HG03135 (cell line): ENCODE measurements around the gene PAK6.

ENCODE experiments used
- ATAC-seq: cut with Tn5 transposase; IDR thresholded peaks from one replicate; pipeline ENCODE4 v1.9.1; 2021; ENCODE audit warnings: mild to moderate bottlenecking, moderate library complexity; ENCODE audit not compliant: unreplicated experiment

Gene PAK6

GRCh38 chr15:40290918-40291574 is 52.2 kb downstream of the PAK6 start:
- no peak for ATAC-seq

DNA sequence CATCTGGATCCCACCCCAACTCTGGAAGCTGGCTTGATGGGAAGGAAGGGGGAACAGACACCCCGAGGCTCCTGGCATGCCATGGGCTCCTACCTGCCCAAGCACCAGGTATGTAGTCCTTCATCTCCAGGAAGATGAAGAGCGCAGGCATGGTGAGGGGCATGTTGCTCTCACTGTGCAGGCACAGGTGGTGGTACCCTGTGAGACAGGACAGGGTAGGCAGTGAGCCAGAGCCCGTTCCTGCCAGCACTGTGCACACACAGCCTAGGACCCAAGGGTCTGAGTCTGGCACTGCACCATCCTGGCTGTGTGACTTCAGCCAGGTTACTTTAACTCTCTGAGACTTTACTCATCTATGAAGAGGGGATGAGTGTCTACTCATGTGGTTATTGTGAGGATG is 53.4 kb downstream of the PAK6 start:
- ATAC-seq, result no peak

- no peak for ATAC-seq
Measured at GRCh38 chr15:40293006-40293405, 54.1 kb downstream of the PAK6 start.

DNA sequence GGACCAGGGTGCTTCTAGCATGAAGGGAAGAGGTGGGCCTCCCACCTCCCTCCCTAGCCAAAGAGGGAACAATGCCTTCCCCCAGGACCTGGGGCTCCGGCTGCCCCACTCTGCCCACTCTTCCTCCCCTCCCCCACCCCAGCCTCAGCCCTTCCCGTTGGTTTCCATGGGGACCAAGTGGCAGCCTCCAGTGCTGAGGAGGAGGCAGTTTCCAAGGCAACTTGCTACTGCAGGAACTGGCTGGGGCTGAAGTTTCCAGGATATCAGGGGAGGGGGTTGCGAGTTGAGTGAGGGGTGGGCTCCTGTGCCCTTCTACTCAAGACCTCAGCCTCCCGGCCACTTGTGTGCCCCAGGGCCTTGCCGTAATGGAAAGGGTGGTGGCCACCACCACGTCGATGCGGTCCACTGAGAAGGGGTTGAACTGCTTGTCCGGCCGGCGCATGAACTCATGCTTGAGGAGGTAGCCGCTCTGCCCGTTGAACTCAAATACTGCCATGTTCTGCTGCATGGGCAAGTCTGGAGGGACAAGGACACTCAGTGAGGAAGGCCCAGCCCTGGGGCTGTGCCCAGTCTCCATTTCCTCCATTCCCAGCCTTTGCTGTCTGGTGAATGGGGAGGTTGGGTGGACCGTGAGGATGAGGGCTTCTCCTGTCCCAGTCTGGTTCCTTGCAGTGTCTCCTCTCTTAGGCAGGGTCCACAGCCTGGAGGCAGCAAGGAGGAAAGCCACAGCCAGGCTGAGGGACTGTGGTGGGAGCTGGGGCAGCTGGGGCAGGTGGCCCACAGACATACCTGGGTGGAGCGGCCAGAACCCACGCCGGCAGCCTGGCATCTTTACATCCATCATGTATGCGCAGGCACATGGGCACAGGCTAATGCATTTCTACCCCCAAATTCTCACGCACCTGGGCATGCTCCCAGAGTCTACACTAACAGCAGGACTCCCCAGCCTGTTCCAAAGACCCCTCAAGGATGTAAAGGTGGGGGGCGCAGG is 55.3 kb downstream of the PAK6 start:
- ATAC-seq, result no peak

DNA sequence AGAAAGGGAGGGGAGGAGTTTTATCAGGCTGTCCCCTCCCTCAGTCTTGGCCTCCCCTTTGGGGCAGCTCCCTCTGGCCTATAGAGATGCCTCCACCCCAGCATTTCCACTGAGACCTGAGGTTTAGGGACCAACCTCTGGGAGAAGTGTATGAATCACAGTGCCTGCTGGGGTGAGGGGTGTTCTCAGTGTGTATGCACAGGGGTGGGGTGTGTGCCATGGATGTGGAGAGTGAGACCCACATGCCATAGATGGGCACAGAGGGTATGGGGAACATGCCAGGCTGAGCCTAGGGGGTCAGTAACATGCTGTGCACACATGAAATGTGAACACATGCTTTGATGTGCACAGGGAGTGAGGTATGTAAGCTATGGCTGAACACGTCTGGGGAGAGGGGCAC is 56.4 kb downstream of the PAK6 start:
- no peak for ATAC-seq

- ATAC-seq, result no peak
Measured at GRCh38 chr15:40295877-40296560, 57.2 kb downstream of the PAK6 start.

DNA sequence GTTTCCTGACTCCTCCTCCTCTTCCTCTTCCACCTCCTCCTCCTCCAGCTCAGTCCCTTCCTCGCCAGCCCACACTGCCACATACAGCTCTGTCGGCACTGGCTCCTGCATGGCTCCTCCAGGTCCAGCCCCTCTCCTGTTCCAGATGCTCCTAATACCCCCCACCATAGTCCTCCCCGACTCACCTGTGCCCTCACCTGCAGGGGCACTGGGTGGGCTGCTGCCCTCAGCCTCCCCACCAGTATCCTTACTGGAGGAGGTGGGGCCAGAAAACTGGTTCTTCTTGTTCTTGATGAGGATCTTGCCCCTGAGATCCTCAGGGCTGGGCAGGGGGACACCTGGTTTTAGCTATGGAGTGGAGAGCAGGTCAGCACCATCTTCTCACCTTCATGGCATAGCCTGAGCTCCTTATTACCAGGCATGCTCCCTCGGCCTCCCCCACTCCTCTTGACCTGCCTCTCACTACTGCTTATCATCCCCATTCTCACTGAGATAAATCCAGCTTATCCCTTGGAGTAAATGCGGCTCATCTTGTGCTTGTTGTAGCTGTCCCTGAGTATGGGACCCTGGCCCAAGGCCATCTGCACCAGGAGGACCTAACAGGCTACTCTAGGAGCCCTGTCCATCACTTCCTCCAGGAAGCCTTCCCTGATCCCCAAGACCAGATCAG is 57.8 kb downstream of the PAK6 start:
- no peak for ATAC-seq

GRCh38 chr15:40297356-40297755 is 58.5 kb downstream of the PAK6 start:
- ATAC-seq, result no peak

DNA sequence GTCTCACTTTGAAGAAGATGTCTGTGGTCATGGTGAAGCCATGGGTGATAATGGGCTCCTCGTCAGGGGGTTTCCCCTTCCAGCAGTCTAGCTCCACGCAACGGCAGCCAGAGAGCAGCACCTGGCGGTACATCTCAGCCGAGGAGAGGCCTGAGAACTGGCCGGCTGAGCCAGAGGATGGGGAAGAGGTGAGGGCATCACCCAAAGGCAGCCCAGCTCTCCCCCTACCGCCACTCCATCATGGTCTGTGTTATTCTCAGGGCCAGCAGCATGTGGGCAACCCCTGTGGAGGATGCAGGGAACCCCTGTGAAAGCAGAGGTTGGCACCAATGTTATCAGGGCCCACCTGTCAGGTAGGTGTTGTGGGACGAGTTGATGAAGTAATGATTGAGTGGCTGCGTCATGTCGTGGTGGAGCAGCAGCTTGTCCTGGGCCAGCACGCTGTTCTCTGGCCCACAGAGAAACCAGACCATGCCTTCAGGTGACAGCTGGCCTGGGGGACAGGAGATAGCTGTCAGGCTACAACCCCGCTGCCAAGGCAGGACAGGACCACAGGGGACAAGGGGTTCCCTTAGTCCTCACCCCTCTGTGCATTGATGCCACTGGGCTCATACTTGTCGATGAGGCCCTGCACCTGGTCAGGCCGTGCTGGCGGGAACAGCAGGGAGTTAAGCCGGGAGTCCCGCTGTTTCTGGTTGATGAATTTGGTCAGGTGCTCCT is 59.5 kb downstream of the PAK6 start:
- ATAC-seq, result no peak

DNA sequence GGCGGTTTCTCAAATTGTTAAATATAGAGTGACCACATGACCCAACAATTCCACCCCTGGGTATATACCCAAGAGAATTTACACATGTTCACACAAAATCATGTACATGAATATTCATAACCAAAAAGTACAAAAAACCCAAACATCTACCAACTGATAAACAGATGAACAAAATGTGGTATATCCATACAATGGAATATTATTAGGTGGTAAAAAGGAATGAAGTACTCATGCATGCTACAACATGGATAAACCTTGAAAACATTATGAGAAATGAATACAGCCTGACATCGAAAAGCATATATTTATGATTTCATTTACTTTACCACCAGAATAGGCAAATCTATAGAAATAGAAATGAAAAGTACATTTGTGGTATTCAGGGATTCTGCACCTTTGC is 61.5 kb downstream of the PAK6 start:
- no peak for ATAC-seq

GRCh38 chr15:40300771-40301170 is 61.9 kb downstream of the PAK6 start:
- ATAC-seq, result no peak

DNA sequence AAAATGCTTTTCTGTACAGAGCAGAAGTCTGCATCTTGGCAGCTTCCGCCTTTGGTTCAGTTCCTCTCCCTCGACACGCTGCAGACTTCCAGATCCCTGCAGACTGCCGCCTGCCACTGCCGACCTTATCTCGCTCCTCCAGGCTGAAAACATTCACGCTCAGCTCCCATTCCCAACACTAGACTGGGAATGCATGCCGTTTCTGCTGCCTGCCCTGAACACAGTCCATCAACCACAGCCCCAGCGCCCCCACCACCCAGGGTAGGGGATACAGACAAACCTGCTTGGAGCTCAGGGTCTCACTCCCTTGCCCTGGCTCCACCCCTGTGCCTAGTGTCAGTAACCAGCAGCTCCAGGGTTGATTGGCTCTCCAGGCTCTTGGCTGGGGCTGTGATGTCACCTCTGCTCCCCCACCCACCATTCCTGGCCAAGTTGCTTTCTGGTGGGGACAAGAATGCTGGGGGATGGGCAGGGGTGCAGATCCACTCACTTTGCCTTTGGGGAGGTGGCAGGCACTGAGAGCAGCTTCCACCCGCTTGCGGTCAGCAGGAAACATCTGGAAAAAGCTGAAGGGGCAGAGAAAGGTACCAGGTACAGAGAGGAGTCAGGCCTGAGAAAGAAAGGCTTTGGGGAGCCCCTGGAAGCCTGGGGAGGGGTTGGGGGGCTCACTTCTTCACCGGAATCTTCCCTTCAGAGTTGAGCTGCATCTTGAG is 62.8 kb downstream of the PAK6 start:
- ATAC-seq, result no peak

- no peak for ATAC-seq
Measured at GRCh38 chr15:40302288-40302886, 63.5 kb downstream of the PAK6 start.

- ATAC-seq, result no peak
Measured at GRCh38 chr15:40302981-40303380, 64.1 kb downstream of the PAK6 start.

DNA sequence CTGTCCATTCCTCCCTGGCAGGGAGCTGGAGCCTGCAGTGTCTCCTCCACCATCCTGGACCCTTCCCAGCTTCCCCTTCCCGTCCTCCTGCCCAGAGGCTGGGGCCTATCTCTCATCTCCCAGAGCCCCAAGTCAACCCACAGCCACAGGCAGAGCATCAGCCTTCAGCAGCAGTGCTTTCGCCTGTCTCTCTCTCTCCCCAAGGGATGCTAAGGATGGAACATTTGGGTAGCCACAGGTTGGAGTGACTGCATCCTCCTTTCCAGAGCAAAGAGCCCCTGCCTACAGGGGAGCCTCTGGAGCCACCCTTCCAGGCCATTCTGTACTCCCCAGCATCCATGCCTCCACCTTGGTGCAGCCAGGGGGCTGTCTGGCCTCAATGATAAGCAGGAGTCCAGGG is 64.7 kb downstream of the PAK6 start:
- no peak for ATAC-seq

- ATAC-seq, result no peak
Measured at GRCh38 chr15:40305281-40305680, 66.4 kb downstream of the PAK6 start.

DNA sequence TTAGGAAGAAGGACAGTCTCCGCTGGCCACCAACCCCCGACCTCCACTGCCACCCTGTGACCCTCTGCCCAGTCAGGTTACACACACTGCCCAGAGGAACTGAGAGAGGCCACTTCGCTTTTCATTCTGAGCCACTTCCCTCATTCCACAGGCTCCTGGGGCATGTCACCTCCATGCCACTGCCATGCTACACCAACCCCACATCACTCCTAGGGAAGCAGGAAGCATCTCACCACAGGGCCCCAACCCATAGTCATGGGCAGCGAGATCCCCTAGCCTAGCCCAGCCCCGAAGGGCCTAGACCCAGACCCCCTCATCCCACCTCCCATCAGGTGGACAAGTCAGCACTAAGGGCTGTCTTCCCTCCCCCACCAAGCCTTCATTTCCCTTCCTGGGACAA is 67.5 kb downstream of the PAK6 start:
- no peak for ATAC-seq

DNA sequence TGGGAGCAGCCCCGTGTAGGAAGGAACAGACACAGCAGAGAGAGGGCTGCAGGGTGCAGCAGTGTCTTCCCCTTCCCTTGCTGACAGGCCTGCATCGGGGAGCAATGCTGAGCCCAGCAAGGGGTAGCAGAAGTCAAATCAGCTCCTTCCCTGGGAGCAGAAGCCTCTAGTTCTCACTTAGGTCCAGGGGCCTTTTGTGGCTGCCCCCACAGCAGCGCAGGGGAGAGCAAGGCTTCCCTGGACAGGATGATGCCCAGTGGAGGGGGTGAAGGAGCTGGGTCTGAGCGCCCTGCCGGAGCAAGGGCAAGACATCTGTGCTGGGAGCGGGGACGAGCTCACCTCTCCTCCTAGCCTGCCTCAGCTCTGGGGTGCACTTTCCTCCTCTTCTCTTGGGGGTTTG is 68.0 kb downstream of the PAK6 start:
- ATAC-seq, result no peak

- peak; percentile 57 for ATAC-seq
Measured at GRCh38 chr15:40307421-40308211, 68.8 kb downstream of the PAK6 start, which contains the start of gene PLCB2. Gene PLCB2 (minus strand): TSS chr15:40307935. CDS start chr15:40307672, 263 bp downstream.
